CMK (cell line): Measurements from ENCODE around the gene NDUFB10.
"Not testable (repeated sequence)": the region's sequence is repeated elsewhere in the genome, so short reads cannot be mapped to it uniquely, and the experiment has no call there.

Source experiments
- DNase-seq: peaks from one replicate; pipeline ENCODE4 v3.0.0-alpha.2; 2010; ENCODE audit warnings: low read depth

Gene NDUFB10

GRCh38 chr16:1946495-1947368 lies 12.6 kb upstream of the NDUFB10 start:
- no peak for DNase-seq

- DNase-seq: no peak
These were observed 12.0 kb upstream of the NDUFB10 start for GRCh38 chr16:1947369-1947670.

GRCh38 chr16:1949507-1949906 lies 9.8 kb upstream of the NDUFB10 start:
- DNase-seq: no peak

GRCh38 chr16:1950047-1950446 lies 9.3 kb upstream of the NDUFB10 start:
- DNase-seq: no peak

GRCh38 chr16:1950559-1950958 lies 8.8 kb upstream of the NDUFB10 start:
- no peak for DNase-seq

- DNase-seq: no peak
These were observed 5.6 kb upstream of the NDUFB10 start for GRCh38 chr16:1953734-1954133.

- not testable (repeated sequence) for DNase-seq
These were observed 1.8 kb upstream of the NDUFB10 start for GRCh38 chr16:1957434-1958142.

- DNase-seq: not testable (repeated sequence)
These were observed 1.2 kb upstream of the NDUFB10 start for GRCh38 chr16:1958143-1958491.

GRCh38 chr16:1958715-1959268 lies 546 bp upstream of the NDUFB10 start:
- DNase-seq: no peak

GRCh38 chr16:1960665-1961630 lies 1.6 kb downstream of the NDUFB10 start:
- no peak for DNase-seq

GRCh38 chr16:1961651-1962067 lies 2.3 kb downstream of the NDUFB10 start:
- no peak for DNase-seq

- DNase-seq: not testable (repeated sequence)
These were observed 3.1 kb downstream of the NDUFB10 start for GRCh38 chr16:1962161-1963153.

GRCh38 chr16:1963806-1964505 lies 4.6 kb downstream of the NDUFB10 start:
- DNase-seq: no peak

- DNase-seq: peak; percentile 95
These were observed 5.4 kb downstream of the NDUFB10 start, which contains the start of gene RPS2 for GRCh38 chr16:1964506-1965395. RPS2 (minus strand) TSS chr16:1964826; CDS start chr16:1964625, 201 bp downstream.

- DNase-seq: no peak
These were observed 6.2 kb downstream of the NDUFB10 start for GRCh38 chr16:1965396-1966001.

- no peak for DNase-seq
These were observed 7.1 kb downstream of the NDUFB10 start, which contains the start of gene RNF151 for GRCh38 chr16:1966460-1966859. RNF151 (plus strand) TSS chr16:1966856; CDS start chr16:1966882, 26 bp downstream.

GRCh38 chr16:1968146-1968953 lies 9.0 kb downstream of the NDUFB10 start:
- no peak for DNase-seq
